ENCODE results near the gene DNER. TPM values are rescaled to one million over a fixed set of nuclear protein-coding genes. Genes with fewer than 3 reads are reported as not detected.

The DNER gene
- total RNA-seq, 1 donor from 2014 or later, result 1.2 TPM

DNA sequence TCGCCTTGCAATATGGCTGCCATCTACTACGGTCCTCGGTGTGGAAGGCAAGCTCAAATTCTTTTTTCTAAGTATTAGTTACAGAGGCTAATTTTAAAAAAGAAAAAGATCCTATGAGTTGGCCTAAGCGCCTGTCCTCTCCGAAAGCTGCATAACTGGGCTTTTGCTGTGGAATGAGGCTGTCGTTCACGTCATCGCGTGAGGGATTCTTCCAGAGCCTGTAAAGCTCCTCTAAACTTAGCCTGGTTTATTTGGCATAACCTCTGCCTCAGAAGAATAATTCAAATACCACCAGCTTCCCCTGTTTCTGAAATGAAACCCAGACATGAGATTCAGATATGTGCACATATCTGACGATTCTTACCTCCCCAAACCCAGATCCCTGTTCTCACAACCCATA lies 187.4 kb downstream of the DNER start:
- no peak overlapping the region for H3K27ac ChIP-seq
- H3K9me3 ChIP-seq, result no peaks in the 10 kb centered on the region
- DNase-seq (no peak), ATAC-seq (no peak)
- H3K4me3 ChIP-seq, result no peak overlapping the region
- H3K4me1 ChIP-seq, result no peaks in the 10 kb centered on the region
- TF ChIP-seq, protein P1, sequence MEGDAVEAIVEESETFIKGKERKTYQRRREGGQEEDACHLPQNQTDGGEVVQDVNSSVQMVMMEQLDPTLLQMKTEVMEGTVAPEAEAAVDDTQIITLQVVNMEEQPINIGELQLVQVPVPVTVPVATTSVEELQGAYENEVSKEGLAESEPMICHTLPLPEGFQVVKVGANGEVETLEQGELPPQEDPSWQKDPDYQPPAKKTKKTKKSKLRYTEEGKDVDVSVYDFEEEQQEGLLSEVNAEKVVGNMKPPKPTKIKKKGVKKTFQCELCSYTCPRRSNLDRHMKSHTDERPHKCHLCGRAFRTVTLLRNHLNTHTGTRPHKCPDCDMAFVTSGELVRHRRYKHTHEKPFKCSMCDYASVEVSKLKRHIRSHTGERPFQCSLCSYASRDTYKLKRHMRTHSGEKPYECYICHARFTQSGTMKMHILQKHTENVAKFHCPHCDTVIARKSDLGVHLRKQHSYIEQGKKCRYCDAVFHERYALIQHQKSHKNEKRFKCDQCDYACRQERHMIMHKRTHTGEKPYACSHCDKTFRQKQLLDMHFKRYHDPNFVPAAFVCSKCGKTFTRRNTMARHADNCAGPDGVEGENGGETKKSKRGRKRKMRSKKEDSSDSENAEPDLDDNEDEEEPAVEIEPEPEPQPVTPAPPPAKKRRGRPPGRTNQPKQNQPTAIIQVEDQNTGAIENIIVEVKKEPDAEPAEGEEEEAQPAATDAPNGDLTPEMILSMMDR (IDR thresholded peaks at IDR 0.05), result no peak
- H3K27me3 ChIP-seq (ENCODE audit: low read depth), result no peaks in the 10 kb centered on the region
- intact Hi-C loops (cut with DNase I), result no loop called here
- no peaks in the 10 kb centered on the region for H3K36me3 ChIP-seq

DNA sequence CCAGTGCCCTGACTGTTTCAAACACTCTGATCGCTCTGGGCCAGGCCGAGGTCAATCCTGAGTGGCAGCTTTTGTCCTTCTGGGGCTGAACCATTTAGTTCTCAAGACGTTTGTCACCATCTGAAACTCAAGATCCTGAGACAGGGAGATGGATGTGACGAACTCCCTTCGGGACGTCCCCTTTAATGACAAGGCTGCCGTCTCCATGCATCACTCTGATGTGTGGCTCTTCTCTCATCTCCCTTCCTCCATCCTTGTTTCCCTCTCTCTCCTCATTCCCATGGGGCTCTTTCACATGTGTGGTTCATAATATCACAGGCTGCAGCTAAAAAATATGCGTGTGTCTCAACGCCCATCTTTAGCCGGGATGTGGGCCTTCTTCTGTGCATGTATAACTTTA lies 189.6 kb downstream of the DNER start:
- H3K4me3 ChIP-seq, result no peak overlapping the region
- ATAC-seq (no peak), DNase-seq (no peak)
- no peaks in the 10 kb centered on the region for H3K4me1 ChIP-seq
- intact Hi-C loops (cut with DNase I), result no loop called here
- H3K9me3 ChIP-seq, result no peaks in the 10 kb centered on the region
- TF ChIP-seq, protein P1 (IDR thresholded peaks at IDR 0.05), result no peak
- H3K27me3 ChIP-seq (ENCODE audit: low read depth), result no peaks in the 10 kb centered on the region
- H3K27ac ChIP-seq, result no peak overlapping the region
- no peaks in the 10 kb centered on the region for H3K36me3 ChIP-seq

GRCh38 chr2:229523663-229524062 lies 190.7 kb downstream of the DNER start:
- Histone ChIP-seq H3K36me3 (no peaks in the 10 kb centered on the region), H3K4me1 (no peaks in the 10 kb centered on the region), H3K4me3 (no peak overlapping the region), H3K9me3 (no peaks in the 10 kb centered on the region), H3K27ac (no peak overlapping the region), H3K27me3 (ENCODE audit: low read depth) (no peaks in the 10 kb centered on the region)
- intact Hi-C loops (cut with DNase I), result no loop called here
- TF ChIP-seq, protein P1 (IDR thresholded peaks at IDR 0.05), result no peak
- ATAC-seq, result no peak
- DNase-seq, result no peak

DNA sequence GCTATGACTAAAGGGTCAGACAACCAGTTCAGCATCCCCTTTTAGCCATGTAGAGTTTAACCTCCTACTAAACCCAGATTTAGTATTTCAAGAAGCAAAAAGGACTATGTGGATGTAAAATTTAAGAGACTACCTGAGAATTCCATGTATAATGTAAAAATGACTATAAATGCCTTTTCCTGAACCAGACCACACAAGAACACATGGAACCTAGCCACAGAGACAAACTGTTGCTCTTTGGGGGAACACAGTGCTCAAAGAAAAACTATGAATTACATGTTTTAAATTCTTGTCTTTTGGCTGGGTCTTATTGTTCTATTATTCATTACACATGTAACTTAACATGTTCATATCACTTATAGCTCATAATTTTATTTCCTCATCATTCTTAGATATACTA lies 192.8 kb downstream of the DNER start:
- Histone ChIP-seq H3K27me3 (ENCODE audit: low read depth) (no peaks in the 10 kb centered on the region), H3K4me3 (no peak overlapping the region), H3K9me3 (no peaks in the 10 kb centered on the region), H3K4me1 (no peaks in the 10 kb centered on the region), H3K36me3 (no peaks in the 10 kb centered on the region), H3K27ac (no peak overlapping the region)
- intact Hi-C loops (cut with DNase I), result no loop called here
- no peak for ATAC-seq
- TF ChIP-seq, protein P1 (IDR thresholded peaks at IDR 0.05), result no peak
- DNase-seq, result no peak

DNA sequence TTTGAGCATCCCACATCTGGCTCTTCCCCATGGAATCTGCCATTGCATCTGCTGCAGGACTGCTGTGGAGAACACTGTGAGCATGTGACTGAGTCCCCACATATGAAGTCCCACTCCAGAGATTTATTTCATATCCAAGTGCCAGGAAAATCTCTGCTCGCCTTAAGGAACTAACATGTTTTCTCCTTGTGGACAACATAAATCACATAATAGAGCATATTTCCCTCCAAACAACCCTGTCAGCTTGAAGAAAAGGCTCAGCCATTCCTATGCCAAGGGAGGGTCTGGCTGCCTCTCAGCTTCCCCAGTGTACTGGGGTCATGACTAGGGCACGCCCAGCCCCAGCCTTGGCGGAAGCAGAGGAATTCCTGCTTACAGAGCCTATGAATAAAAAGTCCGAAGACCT lies 193.7 kb downstream of the DNER start:
- ATAC-seq, result peak; percentile 19 to 61
- H3K4me3 ChIP-seq, result no peak overlapping the region
- no peak for DNase-seq
- no peaks in the 10 kb centered on the region for H3K4me1 ChIP-seq
- H3K27ac ChIP-seq, result no peak overlapping the region
- no peaks in the 10 kb centered on the region for H3K27me3 ChIP-seq (ENCODE audit: low read depth)
- intact Hi-C loops (cut with DNase I), result no loop called here
- TF ChIP-seq, protein P1 (IDR thresholded peaks at IDR 0.05), result no peak
- no peaks in the 10 kb centered on the region for H3K9me3 ChIP-seq
- H3K36me3 ChIP-seq, result no peaks in the 10 kb centered on the region
